IMR-90 (cell line): ENCODE results near the gene SF3A1. TPM values are rescaled to one million over a fixed set of nuclear protein-coding genes. Genes with fewer than 3 reads are reported as not detected.
A peak's percentile ranks its signal among the peaks of the same experiment; 100 is the strongest.

Experiments used
- ATAC-seq: fragments of 200-7000 bp; cut with Tn5 transposase; 2 replicates; pipeline ENCODE4 v1.9.1; 2020; ENCODE audit warnings: low read depth, mild to moderate bottlenecking, moderate library complexity
- BruUV-seq: library from RNA; stranded (reverse); fragments of 400-500 nt; replicated peaks from 2 replicates; lab custom pipeline; 2021; lab: Mats Ljungman, UMichigan
- CTCF ChIA-PET: fragments of 300-600 bp; formaldehyde crosslinking; extraction: SDS; loops from one replicate; lab custom pipeline; 2021; ENCODE audit warnings: antibody characterized with exemption; lab: Yijun Ruan, JAX
- POLR2A ChIA-PET: fragments of 300-600 bp; sonication (Branson Sonifier 250); formaldehyde crosslinking; loops from one replicate; lab custom pipeline; 2022; ENCODE audit warnings: antibody characterized with exemption; ENCODE audit not compliant: unreplicated experiment; lab: Charles Lee
- DNase-seq: peaks from one replicate; pipeline ENCODE4 v3.0.0; 2013
- H2AFZ ChIP-seq: replicated peaks from 2 replicates; pipeline ENCODE3; 2013; ENCODE audit warnings: low read length, mild to moderate bottlenecking; ENCODE audit not compliant: poor library complexity
- H2AK5ac ChIP-seq: 2 replicates; pipeline ENCODE4 v1.6.1; 2013; ENCODE audit warnings: low read depth, low read length, inconsistent platforms
- H2AK9ac ChIP-seq: replicated peaks from 2 replicates; pipeline ENCODE3; 2013; ENCODE audit warnings: mild to moderate bottlenecking, low read depth, low read length, moderate library complexity; ENCODE audit not compliant: poor library complexity
- H2BK120ac ChIP-seq: 2 replicates; pipeline ENCODE4 v1.6.1; 2013; ENCODE audit warnings: low read depth, low read length, inconsistent platforms
- H2BK15ac ChIP-seq: 3 replicates; pipeline ENCODE4 v1.6.1; 2013; ENCODE audit warnings: low read depth, low read length, inconsistent platforms
- H2BK20ac ChIP-seq: 2 replicates; pipeline ENCODE4 v1.6.1; 2013; ENCODE audit warnings: low read depth, mild to moderate bottlenecking, inconsistent platforms, low read length, moderate library complexity
- H2BK5ac ChIP-seq: 2 replicates; pipeline ENCODE4 v1.6.1; 2013; ENCODE audit warnings: mild to moderate bottlenecking, low read depth, low read length, inconsistent platforms; ENCODE audit not compliant: poor library complexity, severe bottlenecking
- H3K14ac ChIP-seq: replicated peaks from 2 replicates; pipeline ENCODE4 v1.6.1; 2013; ENCODE audit warnings: low read depth, low read length, inconsistent platforms
- H3K18ac ChIP-seq: 2 replicates; pipeline ENCODE4 v1.6.1; 2013; ENCODE audit warnings: low read depth, low read length, control low read depth
- H3K23ac ChIP-seq: 2 replicates; pipeline ENCODE4 v1.6.1; 2013; ENCODE audit warnings: low read depth, low read length, inconsistent platforms
- H3K27ac ChIP-seq: 2 replicates; pipeline ENCODE4 v1.5.1; 2013; ENCODE audit warnings: mild to moderate bottlenecking, control low read depth, low read length; ENCODE audit not compliant: insufficient read depth
- H3K27me3 ChIP-seq: 2 replicates; pipeline ENCODE4 v1.6.1; 2013; ENCODE audit warnings: low read length; ENCODE audit not compliant: control insufficient read depth, insufficient read depth
- H3K36me3 ChIP-seq: 2 replicates; pipeline ENCODE4 v1.6.1; 2013; ENCODE audit warnings: low read length, mixed read lengths; ENCODE audit not compliant: control insufficient read depth, insufficient read depth
- H3K4ac ChIP-seq: 2 replicates; pipeline ENCODE4 v1.6.1; 2013; ENCODE audit warnings: low read depth, low read length, inconsistent platforms
- H3K4me1 ChIP-seq: 2 replicates; pipeline ENCODE4 v1.6.1; 2013; ENCODE audit warnings: low read length, mixed read lengths; ENCODE audit not compliant: control insufficient read depth, insufficient read depth
- H3K4me2 ChIP-seq: 2 replicates; pipeline ENCODE4 v1.6.1; 2013; ENCODE audit warnings: low read depth, mild to moderate bottlenecking, control low read depth, low read length, moderate library complexity
- H3K4me3 ChIP-seq: 2 replicates; pipeline ENCODE4 v1.5.1; 2013; ENCODE audit warnings: low read depth, mild to moderate bottlenecking, control low read depth, low read length, moderate library complexity; ENCODE audit not compliant: insufficient read depth
- H3K56ac ChIP-seq: 2 replicates; pipeline ENCODE4 v1.6.1; 2013; ENCODE audit warnings: low read length, inconsistent platforms; ENCODE audit not compliant: insufficient read depth; ENCODE audit errors: extremely low read depth
- H3K79me1 ChIP-seq, 2 experiments: 2 replicates each; pipeline ENCODE4 v1.6.1; 2013; ENCODE audit warnings: low read length in 2 of 2, inconsistent platforms in 1 of 2, low read depth in 1 of 2
- H3K9ac ChIP-seq: 2 replicates; pipeline ENCODE4 v1.6.1; 2013; ENCODE audit warnings: low read depth, low read length, control low read depth
- H3K9me1 ChIP-seq: 2 replicates; pipeline ENCODE4 v1.6.1; 2013; ENCODE audit warnings: low read length, inconsistent platforms; ENCODE audit not compliant: insufficient read depth
- H3K9me3 ChIP-seq: 2 replicates; pipeline ENCODE4 v1.6.1; 2013; ENCODE audit warnings: low read length; ENCODE audit not compliant: control insufficient read depth, insufficient read depth
- H4K20me1 ChIP-seq: 2 replicates; pipeline ENCODE4 v1.6.1; 2013; ENCODE audit warnings: low read length, inconsistent platforms; ENCODE audit not compliant: insufficient read depth
- H4K5ac ChIP-seq: 2 replicates; pipeline ENCODE4 v1.6.1; 2013; ENCODE audit warnings: mild to moderate bottlenecking, low read depth, low read length, control low read depth
- H4K8ac ChIP-seq, 2 experiments: 2 replicates each; pipeline ENCODE4 v1.6.1; 2013; ENCODE audit warnings: low read depth in 2 of 2, low read length in 2 of 2, control low read depth in 1 of 2, inconsistent platforms in 1 of 2
- H4K91ac ChIP-seq: 2 replicates; pipeline ENCODE4 v1.6.1; 2013; ENCODE audit warnings: low read depth, low read length, inconsistent platforms; ENCODE audit not compliant: insufficient read depth
- MAFK ChIP-seq: IDR thresholded peaks from 2 replicates; pipeline ENCODE4 v1.6.1; 2012; ENCODE audit warnings: low read depth, low read length, improper control_type of control experiment
- MAZ ChIP-seq: IDR thresholded peaks from 2 replicates; pipeline ENCODE4 v1.6.1; 2012; ENCODE audit warnings: low read depth, mild to moderate bottlenecking, low read length, improper control_type of control experiment, moderate library complexity, borderline replicate concordance
- WGBS, 2 experiments: methylation state at CpG; one replicate each; pipeline versions ENCODE4 v1.1.5 to v1.1.7; 2013; ENCODE audit warnings: missing lambda C conversion rate in 2 of 2; ENCODE audit not compliant: insufficient read length in 1 of 2; ENCODE audit errors: extremely low coverage in 2 of 2; 5-methylcytosine and 5-hydroxymethylcytosine counted together
- dilution Hi-C: fragments of 300-500 bp; cut with HindIII; formaldehyde crosslinking; loops from one replicate; pipeline ENCODE4 v1.14.3; 2018; ENCODE audit warnings: low sequenced_read_pairs; ENCODE audit not compliant: unreplicated experiment
- in situ Hi-C: fragments of 300-500 bp; cut with MboI; formaldehyde crosslinking; loops from 3 replicates; pipeline ENCODE4 v1.14.3; 2019; ENCODE audit warnings: low sequenced_read_pairs, inconsistent platforms, mixed read lengths
- intact Hi-C: fragments of 100-400 bp; cut with micrococcal nuclease; formaldehyde crosslinking; loops from 2 replicates; pipeline ENCODE4 v1.10.0; 2022
- polyA plus RNA-seq, 3 experiments: library from polyadenylated mRNA; depleted of rRNA; stranded (reverse); fragments of >200 nt; gene quantifications; 2 replicates each; pipeline ENCODE4 v1.2.3, GENCODE V29; 2012; ENCODE audit warnings: low replicate concordance in 1 of 3
- total RNA-seq: library from RNA; depleted of rRNA; stranded (reverse); fragments of >200 nt; gene quantifications from 2 replicates; pipeline ENCODE4 v1.2.3, GENCODE V29; 2012
- TF ChIP-seq, protein P1 (sequence below): fragments of 150-350 bp; IDR thresholded peaks from 2 replicates; pipeline ENCODE4 v1.6.1; 2016; ENCODE audit warnings: low read depth, mild to moderate bottlenecking, low read length, moderate library complexity, borderline replicate concordance

Gene SF3A1
- total and polyA plus RNA-seq, 2 of the 4 experiments (the other 2 are of a cell fraction): 36.9 to 67.2 TPM

- no peak for TF ChIP-seq MAFK
These were observed 64.4 kb downstream of the SF3A1 start (continued) for GRCh38 chr22:30292069-30292970.

- Histone ChIP-seq H3K4ac (no peak overlapping the region; the same call in 1 of the 2 replicates), H4K5ac (no peak overlapping the region), H3K9ac (no peak overlapping the region), H3K4me3 (no peak overlapping the region), H3K18ac (no peak overlapping the region), H3K27ac (no peak overlapping the region), H3K4me2 (no peak overlapping the region), H2BK5ac (peak overlapping the region; percentile 18), H3K4me1 (peaks cover 20% of the 10 kb centered on the region; the same call in 1 of the 2 replicates), H2AK9ac (peak overlapping the region; percentile 43), H2AK5ac (peak overlapping the region; percentile 48), H2BK20ac (no peak overlapping the region), H4K20me1 (peaks cover 31% of the 10 kb centered on the region), H3K9me3 (no peaks in the 10 kb centered on the region), H3K79me1 (peaks cover 0 to 14% of the 10 kb centered on the region in 2 experiments), H4K8ac (peak overlapping the region in 1 of 2 experiments; percentile 9; a peak in 1 of 4 replicates), H2AFZ (peak overlapping the region; percentile 27), H3K9me1 (peaks cover 6% of the 10 kb centered on the region), H3K27me3 (no peaks in the 10 kb centered on the region), H3K36me3 (peaks cover 54% of the 10 kb centered on the region), H4K91ac (no peak overlapping the region), H2BK15ac (no peak overlapping the region), H3K23ac (no peak overlapping the region), H3K14ac (no peak overlapping the region), H2BK120ac (no peak overlapping the region), H3K56ac (no peak overlapping the region)
- dilution Hi-C loops (no loop called here), in situ Hi-C loops (no loop called here), intact Hi-C loops (no loop called here)
- ChIA-PET POLR2A (no interaction called here), CTCF (no interaction called here)
- no TSS peak for BruUV-seq
- DNase-seq: peak; percentile 28
- 100% methylated on average over 2 of the region's 13 CpGs; no CpG with 5 or more reads in 1 of the 2 experiments for WGBS, 2 experiments
- ATAC-seq: no peak
- TF ChIP-seq MAFK: 0 out of 2 replicates have a peak, but pooled peaks have one; percentile 12
- TF ChIP-seq MAZ: peak; percentile 53; the same call in 1 of the 2 replicates
- TF ChIP-seq, protein P1, sequence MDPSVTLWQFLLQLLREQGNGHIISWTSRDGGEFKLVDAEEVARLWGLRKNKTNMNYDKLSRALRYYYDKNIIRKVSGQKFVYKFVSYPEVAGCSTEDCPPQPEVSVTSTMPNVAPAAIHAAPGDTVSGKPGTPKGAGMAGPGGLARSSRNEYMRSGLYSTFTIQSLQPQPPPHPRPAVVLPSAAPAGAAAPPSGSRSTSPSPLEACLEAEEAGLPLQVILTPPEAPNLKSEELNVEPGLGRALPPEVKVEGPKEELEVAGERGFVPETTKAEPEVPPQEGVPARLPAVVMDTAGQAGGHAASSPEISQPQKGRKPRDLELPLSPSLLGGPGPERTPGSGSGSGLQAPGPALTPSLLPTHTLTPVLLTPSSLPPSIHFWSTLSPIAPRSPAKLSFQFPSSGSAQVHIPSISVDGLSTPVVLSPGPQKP: no peak
These were observed 65.4 kb downstream of the SF3A1 start for GRCh38 chr22:30291058-30291892.
